Astrocyte (in vitro differentiated cells and primary cell): ENCODE results near the gene ARL2BP. TPM values are rescaled to one million over a fixed set of nuclear protein-coding genes. Genes with fewer than 3 reads are reported as not detected.

Experiments used
- DNase-seq: peaks from one replicate; pipeline ENCODE4 v3.0.0-alpha.2; 2010; ENCODE audit warnings: low read depth
- FAIRE-seq: peaks from 2 replicates; lab custom pipeline; 2011; peaks lifted over from hg19 to GRCh38; lab: Jason Lieb, UNC
- H2AFZ ChIP-seq: 2 replicates; pipeline ENCODE4 v1.6.0; 2012; ENCODE audit warnings: low read depth, low read length, inconsistent platforms
- H3K27ac ChIP-seq: 2 replicates; pipeline ENCODE4 v1.5.1; 2011; ENCODE audit warnings: low read depth, low read length, inconsistent platforms
- H3K27me3 ChIP-seq: 2 replicates; pipeline ENCODE4 v1.6.0; 2011; ENCODE audit warnings: low read length, inconsistent platforms; ENCODE audit not compliant: insufficient read depth
- H3K36me3 ChIP-seq: 2 replicates; pipeline ENCODE4 v1.5.1; 2011; ENCODE audit warnings: low read length, inconsistent platforms; ENCODE audit not compliant: insufficient read depth
- H3K4me1 ChIP-seq: 2 replicates; pipeline ENCODE4 v1.5.1; 2011; ENCODE audit warnings: low read length, inconsistent platforms; ENCODE audit not compliant: insufficient read depth
- H3K4me2 ChIP-seq: 2 replicates; pipeline ENCODE4 v1.6.0; 2012; ENCODE audit warnings: low read length, inconsistent platforms
- H3K4me3 ChIP-seq: 2 replicates; pipeline ENCODE4 v1.5.1; 2011; ENCODE audit warnings: low read depth, mild to moderate bottlenecking, low read length, inconsistent platforms; ENCODE audit not compliant: insufficient read depth
- H3K79me2 ChIP-seq: 2 replicates; pipeline ENCODE4 v1.6.0; 2012; ENCODE audit warnings: mild to moderate bottlenecking, low read length, inconsistent platforms; ENCODE audit not compliant: insufficient read depth
- H3K9ac ChIP-seq: 2 replicates; pipeline ENCODE4 v1.6.0; 2012; ENCODE audit warnings: mild to moderate bottlenecking, low read length, inconsistent platforms
- H3K9me3 ChIP-seq: 2 replicates; pipeline ENCODE4 v1.5.1; 2012; ENCODE audit warnings: low read depth, mild to moderate bottlenecking, low read length, inconsistent platforms; ENCODE audit not compliant: insufficient read depth
- H4K20me1 ChIP-seq: 2 replicates; pipeline ENCODE4 v1.6.0; 2012; ENCODE audit warnings: low read length, inconsistent platforms; ENCODE audit not compliant: insufficient read depth
- H3K27ac Mint-ChIP-seq: one replicate; pipeline ENCODE4 v1.8.0; 2021; ENCODE audit warnings: mild to moderate bottlenecking, mixed read lengths; ENCODE audit not compliant: unreplicated experiment
- H3K27me3 Mint-ChIP-seq: one replicate; pipeline ENCODE4 v1.8.0; 2021; ENCODE audit warnings: low read depth, mixed read lengths; ENCODE audit not compliant: unreplicated experiment
- H3K36me3 Mint-ChIP-seq: one replicate; pipeline ENCODE4 v1.8.0; 2021; ENCODE audit warnings: low read depth, mixed read lengths; ENCODE audit not compliant: unreplicated experiment
- H3K4me1 Mint-ChIP-seq: one replicate; pipeline ENCODE4 v1.8.0; 2021; ENCODE audit warnings: low read depth, mixed read lengths; ENCODE audit not compliant: unreplicated experiment
- H3K4me3 Mint-ChIP-seq: one replicate; pipeline ENCODE4 v1.8.0; 2021; ENCODE audit warnings: mild to moderate bottlenecking, moderate library complexity, mixed read lengths; ENCODE audit not compliant: unreplicated experiment
- H3K9me3 Mint-ChIP-seq: one replicate; pipeline ENCODE4 v1.8.0; 2021; ENCODE audit warnings: mild to moderate bottlenecking, mixed read lengths; ENCODE audit not compliant: unreplicated experiment
- EZH2 ChIP-seq: IDR thresholded peaks from 2 replicates; pipeline ENCODE4 v1.6.1; 2012; ENCODE audit warnings: mild to moderate bottlenecking, low read length, inconsistent platforms; ENCODE audit not compliant: insufficient read depth
- total RNA-seq: library from RNA; stranded (reverse); gene quantifications from 2 replicates; pipeline ENCODE4 v1.2.1, GENCODE V29; 2021
- TF ChIP-seq, protein P1 (sequence below): IDR thresholded peaks from 2 replicates; pipeline ENCODE4 v1.5.1; 2011; ENCODE audit warnings: low read depth, mild to moderate bottlenecking, inconsistent platforms, low read length, moderate library complexity; ENCODE audit not compliant: insufficient read depth

Gene ARL2BP
- total RNA-seq, 1 donor from 2014 or later: 71.1 TPM

DNA sequence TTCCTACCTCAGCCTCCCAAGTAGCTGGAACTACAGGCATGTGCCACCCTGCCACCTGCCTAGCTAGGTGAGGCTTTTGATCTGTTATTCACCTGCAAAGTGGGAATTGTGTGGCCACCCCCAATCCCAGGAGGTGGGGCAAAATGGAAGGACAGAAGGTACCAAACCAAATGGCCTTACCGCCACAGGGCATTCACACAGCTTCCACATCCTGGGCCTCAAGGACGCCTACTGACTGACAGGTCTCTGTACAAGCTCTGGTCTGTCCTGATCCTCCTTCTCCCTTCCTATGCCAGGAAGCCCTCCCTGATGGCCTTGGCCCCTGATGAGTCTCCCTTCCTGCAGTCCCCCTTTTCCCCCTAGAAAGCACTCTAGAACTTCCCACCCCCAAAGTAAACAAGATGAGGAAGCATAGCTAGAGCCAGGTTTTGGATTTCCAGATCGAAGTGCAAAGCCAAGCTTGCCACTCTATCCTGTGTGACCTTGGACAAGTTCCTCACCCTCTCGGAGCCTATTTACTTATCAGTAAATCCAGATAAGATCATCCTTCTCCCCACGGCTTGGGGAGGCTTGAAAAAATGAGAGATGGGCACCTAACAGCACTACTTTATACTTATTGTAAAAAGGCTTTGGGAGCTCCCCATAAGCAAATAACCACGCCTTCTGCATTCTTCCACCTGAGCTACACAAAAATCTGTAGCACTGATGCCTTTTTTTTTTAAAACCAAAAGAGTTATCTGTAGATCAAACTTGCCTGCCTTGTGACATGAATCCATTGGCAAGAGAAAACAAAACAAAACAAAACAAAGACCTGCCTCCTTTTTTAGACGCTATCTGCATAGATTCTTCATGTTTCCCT, 35.0 kb downstream of the ARL2BP start:
- H3K9me3 Mint-ChIP-seq: no peaks in the 10 kb centered on the region
- Histone ChIP-seq H3K4me1 (peaks cover 10% of the 10 kb centered on the region), H3K4me3 (no peak overlapping the region), H3K79me2 (no peaks in the 10 kb centered on the region), H3K36me3 (no peaks in the 10 kb centered on the region), H4K20me1 (no peaks in the 10 kb centered on the region), H3K9me3 (no peaks in the 10 kb centered on the region), H3K9ac (no peak overlapping the region), H3K4me2 (no peak overlapping the region), H3K27ac (no peak overlapping the region), H2AFZ (no peak overlapping the region), H3K27me3 (peaks cover 43% of the 10 kb centered on the region)
- H3K4me1 Mint-ChIP-seq: peaks cover 22% of the 10 kb centered on the region
- no peak overlapping the region for H3K27ac Mint-ChIP-seq
- FAIRE-seq: no peak
- H3K36me3 Mint-ChIP-seq: no peaks in the 10 kb centered on the region
- no peak for TF ChIP-seq EZH2
- TF ChIP-seq, protein P1, sequence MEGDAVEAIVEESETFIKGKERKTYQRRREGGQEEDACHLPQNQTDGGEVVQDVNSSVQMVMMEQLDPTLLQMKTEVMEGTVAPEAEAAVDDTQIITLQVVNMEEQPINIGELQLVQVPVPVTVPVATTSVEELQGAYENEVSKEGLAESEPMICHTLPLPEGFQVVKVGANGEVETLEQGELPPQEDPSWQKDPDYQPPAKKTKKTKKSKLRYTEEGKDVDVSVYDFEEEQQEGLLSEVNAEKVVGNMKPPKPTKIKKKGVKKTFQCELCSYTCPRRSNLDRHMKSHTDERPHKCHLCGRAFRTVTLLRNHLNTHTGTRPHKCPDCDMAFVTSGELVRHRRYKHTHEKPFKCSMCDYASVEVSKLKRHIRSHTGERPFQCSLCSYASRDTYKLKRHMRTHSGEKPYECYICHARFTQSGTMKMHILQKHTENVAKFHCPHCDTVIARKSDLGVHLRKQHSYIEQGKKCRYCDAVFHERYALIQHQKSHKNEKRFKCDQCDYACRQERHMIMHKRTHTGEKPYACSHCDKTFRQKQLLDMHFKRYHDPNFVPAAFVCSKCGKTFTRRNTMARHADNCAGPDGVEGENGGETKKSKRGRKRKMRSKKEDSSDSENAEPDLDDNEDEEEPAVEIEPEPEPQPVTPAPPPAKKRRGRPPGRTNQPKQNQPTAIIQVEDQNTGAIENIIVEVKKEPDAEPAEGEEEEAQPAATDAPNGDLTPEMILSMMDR: no peak
- DNase-seq: no peak
- peaks cover 37% of the 10 kb centered on the region for H3K27me3 Mint-ChIP-seq
- no peak overlapping the region for H3K4me3 Mint-ChIP-seq

DNA sequence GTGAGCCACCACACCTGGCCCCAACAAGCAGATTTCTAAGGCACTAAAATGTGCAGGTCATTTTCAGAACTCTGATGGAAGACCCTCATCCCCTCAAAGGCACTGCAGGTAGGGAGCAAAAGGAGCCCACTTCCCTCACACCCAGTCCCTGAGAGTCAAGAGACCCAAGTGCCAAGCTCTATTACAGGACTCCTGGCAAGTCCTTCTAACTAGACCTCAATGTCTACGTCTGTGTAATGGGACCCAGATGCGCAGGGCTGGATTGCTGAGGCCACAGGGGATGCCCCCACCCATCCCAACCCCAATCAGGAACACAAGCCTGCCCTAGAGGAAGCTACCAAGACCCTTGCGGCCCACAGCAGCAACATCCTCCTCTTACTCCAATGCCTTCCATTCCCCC, 36.7 kb downstream of the ARL2BP start:
- no peak for DNase-seq
- no peak for FAIRE-seq
- Mint-ChIP-seq H3K27ac (no peak overlapping the region), H3K9me3 (no peaks in the 10 kb centered on the region), H3K4me3 (no peak overlapping the region), H3K4me1 (peaks cover 16% of the 10 kb centered on the region), H3K27me3 (peaks cover 40% of the 10 kb centered on the region), H3K36me3 (no peaks in the 10 kb centered on the region)
- Histone ChIP-seq H3K9ac (no peak overlapping the region), H3K27ac (no peak overlapping the region), H3K27me3 (peaks cover 45% of the 10 kb centered on the region), H2AFZ (no peak overlapping the region), H3K4me1 (peaks cover 10% of the 10 kb centered on the region), H3K9me3 (no peaks in the 10 kb centered on the region), H3K4me2 (no peak overlapping the region), H4K20me1 (no peaks in the 10 kb centered on the region), H3K79me2 (no peaks in the 10 kb centered on the region), H3K4me3 (no peak overlapping the region), H3K36me3 (no peaks in the 10 kb centered on the region)
- no peak for TF ChIP-seq EZH2
- TF ChIP-seq, protein P1: no peak
